Fibroblast of lung (primary cell): ENCODE data around the gene FGGY. TPM values are rescaled to one million over a fixed set of nuclear protein-coding genes. Genes with fewer than 3 reads are reported as not detected.

Experiments
- DNase-seq, 2 donors: peaks; one replicate each; pipeline versions ENCODE4 v3.0.0 to v3.0.0-alpha.2; 2010; ENCODE audit warnings: low read depth in 2 of 2
- H2AFZ ChIP-seq: 2 replicates; pipeline ENCODE4 v1.5.1; 2012; ENCODE audit warnings: low read length, control low read depth, inconsistent platforms
- H3K27ac ChIP-seq: 2 replicates; pipeline ENCODE4 v1.5.1; 2011; ENCODE audit warnings: low read length, control low read depth; ENCODE audit not compliant: insufficient read depth
- H3K27me3 ChIP-seq: 2 replicates; pipeline ENCODE4 v1.5.1; 2011; ENCODE audit warnings: mild to moderate bottlenecking, low read length; ENCODE audit not compliant: control insufficient read depth, insufficient read depth
- H3K36me3 ChIP-seq: 2 replicates; pipeline ENCODE4 v1.5.1; 2011; ENCODE audit warnings: low read length; ENCODE audit not compliant: control insufficient read depth, insufficient read depth
- H3K4me1 ChIP-seq: 2 replicates; pipeline ENCODE4 v1.5.1; 2011; ENCODE audit warnings: low read length; ENCODE audit not compliant: control insufficient read depth, insufficient read depth; ENCODE audit errors: extremely low read depth
- H3K4me2 ChIP-seq: 2 replicates; pipeline ENCODE4 v1.5.1; 2011; ENCODE audit warnings: low read length, control low read depth; ENCODE audit not compliant: insufficient read depth; ENCODE audit errors: extremely low read depth
- H3K4me3 ChIP-seq, 4 experiments: fragments of 200-600 bp in 1 of 4; sonication (generic) in 1 of 4; replicated peaks in 1 of 4; 2 replicates each; pipeline ENCODE4 v1.5.1; 2011 to 2016; ENCODE audit warnings: low read length in 4 of 4, low read depth in 3 of 4, mild to moderate bottlenecking in 3 of 4, control low read depth in 2 of 4, inconsistent platforms in 1 of 4, mixed read lengths in 1 of 4; ENCODE audit not compliant: insufficient read depth in 1 of 4; ENCODE audit errors: control extremely low read depth in 1 of 4
- H3K79me2 ChIP-seq: 2 replicates; pipeline ENCODE4 v1.5.1; 2012; ENCODE audit warnings: mild to moderate bottlenecking, low read length, inconsistent platforms; ENCODE audit not compliant: control insufficient read depth, insufficient read depth
- H3K9ac ChIP-seq: 2 replicates; pipeline ENCODE4 v1.5.1; 2011; ENCODE audit warnings: mild to moderate bottlenecking, low read length, control low read depth; ENCODE audit not compliant: insufficient read depth
- H3K9me3 ChIP-seq: 2 replicates; pipeline ENCODE4 v1.5.1; 2012; ENCODE audit warnings: low read depth, low read length; ENCODE audit not compliant: control insufficient read depth, insufficient read depth
- H4K20me1 ChIP-seq: 2 replicates; pipeline ENCODE4 v1.5.1; 2011; ENCODE audit warnings: low read length; ENCODE audit not compliant: control insufficient read depth, insufficient read depth; ENCODE audit errors: extremely low read depth
- EZH2 ChIP-seq: IDR thresholded peaks from 2 replicates; pipeline ENCODE4 v1.5.1; 2012; ENCODE audit warnings: low read length, control low read depth, mild to moderate bottlenecking; ENCODE audit errors: missing control alignments
- polyA plus RNA-seq, 2 donors: library from polyadenylated mRNA; depleted of rRNA in 1 of 2; stranded (reverse) in 1 of 2; unstranded in 1 of 2; fragments of >200 nt; gene quantifications; 2 replicates each; pipeline ENCODE4 v1.2.1, GENCODE V29; 2011 to 2012; ENCODE audit warnings: missing spikeins in 1 of 2
- total RNA-seq: library from RNA; depleted of rRNA; stranded (reverse); fragments of >200 nt; gene quantifications from 2 replicates; pipeline ENCODE4 v1.2.1, GENCODE V29; 2014
- TF ChIP-seq, protein P1 (sequence below), 2 donors: IDR thresholded peaks in 1 of 2; conservative IDR thresholded peaks in 1 of 2; 1 replicate in 1 of 2; 2 replicates in 1 of 2; pipeline ENCODE4 v1.5.1; 2011 to 2012; ENCODE audit warnings: low read length in 2 of 2, control low read depth in 1 of 2, inconsistent platforms in 1 of 2, low read depth in 1 of 2, mild to moderate bottlenecking in 1 of 2

The FGGY gene
- total and polyA plus RNA-seq, 2 donors (not counting 1 experiment from before 2014, with no cell fraction given) = 9.5 to 32.4 TPM

DNA sequence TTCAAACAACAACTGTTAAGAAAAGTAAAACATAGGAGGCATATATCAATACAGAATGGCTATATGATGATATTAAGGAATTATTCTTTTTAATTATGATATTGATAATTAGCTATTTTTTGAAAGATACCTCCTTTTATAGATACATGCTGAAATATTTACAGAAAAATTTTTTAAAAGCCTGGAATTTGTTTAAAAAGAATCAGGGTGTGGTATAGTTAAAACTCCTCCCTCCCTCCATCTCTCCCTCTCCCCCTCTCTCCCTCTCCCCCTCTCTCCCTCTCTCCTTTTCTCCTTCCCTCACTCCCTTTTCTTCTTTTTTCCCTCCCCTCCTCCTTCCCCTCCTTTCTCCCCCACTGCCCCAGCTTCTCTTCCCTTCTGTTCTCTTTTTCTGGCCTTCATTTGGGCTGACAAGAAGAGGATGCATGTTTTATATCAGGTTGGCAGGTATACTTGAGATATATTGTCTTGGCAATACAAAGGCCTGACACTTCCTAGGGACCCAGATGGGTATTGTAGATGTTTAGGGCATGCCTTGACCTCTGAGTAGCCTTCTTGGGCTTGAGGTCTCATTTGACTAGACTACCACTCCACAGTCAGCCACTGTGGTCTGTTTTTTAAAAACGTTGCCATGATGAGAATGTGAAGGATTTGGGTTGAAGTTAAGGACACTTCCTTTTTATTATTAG, 124.5 kb downstream of the FGGY start:
- Histone ChIP-seq H3K27ac (no peak overlapping the region), H3K79me2 (no peaks in the 10 kb centered on the region), H3K4me2 (no peak overlapping the region), H3K4me3 (no peak overlapping the region), H3K4me1 (no peaks in the 10 kb centered on the region), H2AFZ (no peak overlapping the region), H3K9me3 (no peaks in the 10 kb centered on the region), H3K27me3 (no peaks in the 10 kb centered on the region), H4K20me1 (no peaks in the 10 kb centered on the region), H3K36me3 (no peaks in the 10 kb centered on the region), H3K9ac (no peak overlapping the region)
- TF ChIP-seq, protein P1, sequence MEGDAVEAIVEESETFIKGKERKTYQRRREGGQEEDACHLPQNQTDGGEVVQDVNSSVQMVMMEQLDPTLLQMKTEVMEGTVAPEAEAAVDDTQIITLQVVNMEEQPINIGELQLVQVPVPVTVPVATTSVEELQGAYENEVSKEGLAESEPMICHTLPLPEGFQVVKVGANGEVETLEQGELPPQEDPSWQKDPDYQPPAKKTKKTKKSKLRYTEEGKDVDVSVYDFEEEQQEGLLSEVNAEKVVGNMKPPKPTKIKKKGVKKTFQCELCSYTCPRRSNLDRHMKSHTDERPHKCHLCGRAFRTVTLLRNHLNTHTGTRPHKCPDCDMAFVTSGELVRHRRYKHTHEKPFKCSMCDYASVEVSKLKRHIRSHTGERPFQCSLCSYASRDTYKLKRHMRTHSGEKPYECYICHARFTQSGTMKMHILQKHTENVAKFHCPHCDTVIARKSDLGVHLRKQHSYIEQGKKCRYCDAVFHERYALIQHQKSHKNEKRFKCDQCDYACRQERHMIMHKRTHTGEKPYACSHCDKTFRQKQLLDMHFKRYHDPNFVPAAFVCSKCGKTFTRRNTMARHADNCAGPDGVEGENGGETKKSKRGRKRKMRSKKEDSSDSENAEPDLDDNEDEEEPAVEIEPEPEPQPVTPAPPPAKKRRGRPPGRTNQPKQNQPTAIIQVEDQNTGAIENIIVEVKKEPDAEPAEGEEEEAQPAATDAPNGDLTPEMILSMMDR (conservative IDR thresholded peaks at IDR 0.05 in 1 of 2, IDR thresholded peaks at IDR 0.05 in 1 of 2; ENCODE audit: low read depth in 1 of 2, low read length in 2 of 2) = no peak
- no peak for TF ChIP-seq EZH2
- DNase-seq = no peak

DNA sequence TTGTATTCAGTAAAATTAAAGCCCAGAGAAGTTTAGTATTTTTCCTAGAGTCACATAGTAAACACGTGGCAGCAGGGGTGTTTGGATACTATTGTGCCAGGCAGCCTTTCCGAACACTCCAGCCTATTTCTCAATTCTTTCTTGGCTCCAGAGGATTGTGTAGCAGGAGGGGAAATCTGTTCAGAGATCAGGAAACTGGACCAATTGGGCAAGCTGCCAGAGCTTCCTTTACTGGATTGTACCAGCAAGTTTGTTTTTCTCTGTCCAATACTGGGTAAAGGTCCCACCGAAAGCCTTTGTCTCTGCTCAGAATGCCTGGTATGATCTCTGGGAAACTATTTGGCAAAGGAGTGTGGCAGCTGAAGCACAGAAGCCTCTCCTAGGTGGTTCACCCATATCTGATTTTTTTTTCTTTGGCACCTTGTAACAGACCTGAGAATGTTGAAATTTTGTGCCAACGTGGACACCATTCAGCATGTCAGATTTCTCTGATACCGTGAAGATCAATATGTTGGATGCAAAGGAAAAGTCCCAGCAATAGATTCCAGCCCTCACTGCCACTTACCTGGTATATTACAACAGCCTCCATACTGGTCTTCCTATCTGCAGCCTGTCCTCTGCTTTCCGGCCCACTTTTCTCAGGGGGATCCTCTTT, 126.2 kb downstream of the FGGY start:
- H3K9ac ChIP-seq = no peak overlapping the region
- no peaks in the 10 kb centered on the region for H3K79me2 ChIP-seq
- H3K36me3 ChIP-seq = no peaks in the 10 kb centered on the region
- H3K4me3 ChIP-seq = no peak overlapping the region
- no peaks in the 10 kb centered on the region for H4K20me1 ChIP-seq
- peak in 1 of 2 donors; percentile 80 for DNase-seq
- TF ChIP-seq, protein P1 (conservative IDR thresholded peaks at IDR 0.05 in 1 of 2, IDR thresholded peaks at IDR 0.05 in 1 of 2; ENCODE audit: low read depth in 1 of 2, low read length in 2 of 2) = no peak
- TF ChIP-seq EZH2 = no peak
- no peaks in the 10 kb centered on the region for H3K9me3 ChIP-seq
- H3K4me1 ChIP-seq = no peaks in the 10 kb centered on the region
- H3K4me2 ChIP-seq = no peak overlapping the region
- no peak overlapping the region for H2AFZ ChIP-seq
- H3K27ac ChIP-seq = no peak overlapping the region
- no peaks in the 10 kb centered on the region for H3K27me3 ChIP-seq

DNA sequence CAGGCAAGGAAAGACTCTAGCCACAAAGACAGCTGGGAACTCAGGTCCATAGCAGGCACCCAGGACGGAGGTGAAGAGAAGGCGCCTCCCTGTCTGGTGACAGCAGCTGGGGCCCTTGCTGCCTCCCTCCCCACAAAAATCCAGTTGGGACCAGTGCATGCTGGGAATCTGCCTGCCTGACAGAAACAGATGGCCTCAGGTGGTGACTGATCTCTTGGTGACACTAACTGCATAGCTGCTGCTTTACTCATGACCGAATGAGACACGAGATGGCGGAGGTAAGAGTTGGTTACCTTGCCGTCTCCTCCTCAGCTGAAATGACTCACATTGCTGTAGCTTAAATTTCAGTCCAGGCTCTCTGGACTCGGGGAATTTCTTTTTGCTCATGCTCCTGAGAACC, 130.3 kb downstream of the FGGY start:
- no peaks in the 10 kb centered on the region for H3K9me3 ChIP-seq
- H3K79me2 ChIP-seq = no peaks in the 10 kb centered on the region
- H3K36me3 ChIP-seq = no peaks in the 10 kb centered on the region
- no peak overlapping the region for H3K4me2 ChIP-seq
- no peaks in the 10 kb centered on the region for H3K27me3 ChIP-seq
- H3K4me3 ChIP-seq = no peak overlapping the region
- no peaks in the 10 kb centered on the region for H4K20me1 ChIP-seq
- H3K4me1 ChIP-seq = no peaks in the 10 kb centered on the region
- no peak for TF ChIP-seq EZH2
- TF ChIP-seq, protein P1 (conservative IDR thresholded peaks at IDR 0.05 in 1 of 2, IDR thresholded peaks at IDR 0.05 in 1 of 2; ENCODE audit: low read depth in 1 of 2, low read length in 2 of 2) = no peak
- no peak overlapping the region for H2AFZ ChIP-seq
- DNase-seq = peak in 1 of 2 donors; percentile 85
- no peak overlapping the region for H3K9ac ChIP-seq
- H3K27ac ChIP-seq = no peak overlapping the region
